GM21526 (cell line): Measurements from ENCODE around the gene RPGR.
A peak's percentile ranks its signal among the peaks of the same experiment; 100 is the strongest.

Source experiments
- ATAC-seq: cut with Tn5 transposase; IDR thresholded peaks from one replicate; pipeline ENCODE4 v1.9.1; 2021; ENCODE audit warnings: moderate library complexity; ENCODE audit not compliant: unreplicated experiment, low FRiP score

RPGR gene

DNA sequence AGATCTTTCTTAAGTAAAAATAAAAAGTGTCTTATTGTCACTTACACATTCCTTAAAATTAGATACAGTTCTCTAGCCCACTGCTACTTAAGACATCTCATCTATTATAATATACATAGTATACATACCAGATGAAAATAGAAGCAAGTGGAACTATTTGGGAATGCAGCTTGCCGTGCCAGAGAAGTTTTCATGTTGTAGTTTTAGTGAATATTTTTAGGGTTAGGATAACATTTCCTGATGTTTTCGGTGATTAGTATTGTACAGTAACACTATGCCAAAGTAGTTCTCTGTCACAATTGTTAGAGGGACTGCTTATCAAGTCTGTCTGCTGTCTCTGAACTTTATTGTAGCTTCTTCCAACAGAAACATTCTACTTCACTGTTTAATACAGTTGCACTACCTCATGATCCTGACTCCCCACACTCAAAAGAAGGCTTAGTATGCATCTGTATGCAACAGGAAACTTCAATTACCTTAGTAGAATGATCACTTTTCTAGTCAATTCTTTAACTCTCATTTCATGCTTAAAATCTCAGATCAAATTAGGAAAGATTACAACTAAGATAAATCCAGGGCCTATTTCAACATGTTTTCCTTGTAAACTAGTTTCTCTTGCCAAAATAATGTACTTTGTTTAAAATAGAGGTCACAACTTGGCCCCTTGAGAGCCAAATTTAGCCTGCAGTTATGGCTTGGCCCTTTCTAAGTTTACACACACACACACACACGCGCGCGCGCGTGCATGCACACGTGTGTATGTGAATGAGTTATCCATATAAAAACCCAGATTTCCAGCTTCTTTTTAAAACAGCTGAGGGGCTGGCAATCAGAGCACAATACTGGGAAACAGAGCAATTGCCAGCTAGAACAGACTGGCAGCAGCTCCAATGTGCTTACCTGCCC is 64.3 kb downstream of the RPGR start:
- no peak for ATAC-seq

DNA sequence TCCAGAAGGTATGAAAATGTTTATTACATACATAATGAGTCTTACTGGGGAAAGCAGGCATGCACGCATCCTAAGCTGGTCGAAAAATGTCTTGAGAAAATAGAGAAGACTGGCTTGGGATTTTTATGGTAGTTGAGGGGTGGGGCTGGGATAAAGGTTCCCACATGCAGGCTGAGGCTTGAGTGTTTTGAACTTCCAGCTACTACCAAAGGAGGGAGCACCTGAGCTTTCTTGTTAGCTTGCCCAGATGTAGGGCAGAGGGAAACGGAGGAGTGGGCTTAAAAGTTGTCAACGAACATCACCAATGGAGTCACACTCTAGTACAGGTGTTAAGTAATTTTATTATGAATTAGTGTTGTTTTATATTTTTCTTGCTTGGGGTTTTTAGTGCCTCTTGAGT is 67.1 kb downstream of the RPGR start:
- no peak for ATAC-seq

DNA sequence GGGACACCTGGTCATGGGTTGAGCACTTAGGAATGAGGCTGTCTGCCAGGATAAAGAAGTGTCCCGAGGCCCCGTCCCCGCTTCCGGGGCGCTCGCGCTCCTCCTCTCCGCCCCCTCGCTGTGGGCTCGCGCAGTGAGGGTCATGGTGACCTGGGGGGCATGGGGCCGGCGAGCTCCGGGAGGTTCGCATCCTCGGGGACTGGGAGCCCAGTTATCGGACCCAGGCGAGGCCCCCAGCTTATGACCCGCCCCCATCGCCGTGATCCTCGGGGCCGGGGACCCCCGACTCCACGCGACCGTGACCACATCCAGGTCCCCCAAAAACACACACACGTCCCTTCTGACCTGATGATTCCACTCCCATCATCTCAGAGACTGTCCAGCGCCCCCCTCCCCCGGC is 71.3 kb downstream of the RPGR start:
- no peak for ATAC-seq

GRCh38 chrX:38249965-38250364 is 77.3 kb downstream of the RPGR start:
- no peak for ATAC-seq

DNA sequence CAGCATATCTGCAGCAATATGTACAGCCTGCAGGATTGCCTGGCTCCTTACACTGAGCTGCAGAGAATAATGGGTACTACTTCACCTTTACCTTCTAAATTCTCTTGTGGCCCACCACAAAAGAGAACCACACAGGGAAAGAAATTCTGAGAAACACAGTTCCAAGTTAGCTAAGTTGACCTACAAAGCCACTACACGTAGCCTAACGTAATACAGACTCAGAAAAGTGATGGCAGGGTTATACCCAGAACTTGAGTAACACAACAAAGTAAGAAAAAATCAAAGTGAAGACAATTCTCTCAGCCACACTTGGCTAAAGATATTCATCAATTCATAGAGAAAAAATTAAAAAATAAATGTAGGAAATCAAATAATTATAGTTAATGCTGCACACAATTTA is 80.3 kb downstream of the RPGR start:
- no peak for ATAC-seq

DNA sequence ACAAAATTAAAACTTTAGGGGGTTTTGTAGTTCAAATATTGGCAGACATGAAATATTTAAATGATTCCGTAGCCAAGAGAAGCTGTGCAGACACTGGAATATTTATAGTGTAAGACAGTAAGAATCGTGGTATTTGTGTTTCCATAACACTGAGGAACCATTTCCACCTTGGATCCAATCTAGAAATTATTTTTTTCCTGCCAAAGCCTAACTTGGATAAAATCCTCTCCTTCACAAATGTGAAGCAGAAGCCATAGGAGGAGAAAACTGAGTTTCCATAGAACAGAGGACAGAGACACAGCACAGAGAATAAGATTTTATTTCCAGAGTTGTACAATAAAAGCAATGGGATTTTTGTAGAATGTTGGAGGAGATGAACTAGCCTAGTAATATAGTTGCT is 86.8 kb downstream of the RPGR start:
- no peak for ATAC-seq

DNA sequence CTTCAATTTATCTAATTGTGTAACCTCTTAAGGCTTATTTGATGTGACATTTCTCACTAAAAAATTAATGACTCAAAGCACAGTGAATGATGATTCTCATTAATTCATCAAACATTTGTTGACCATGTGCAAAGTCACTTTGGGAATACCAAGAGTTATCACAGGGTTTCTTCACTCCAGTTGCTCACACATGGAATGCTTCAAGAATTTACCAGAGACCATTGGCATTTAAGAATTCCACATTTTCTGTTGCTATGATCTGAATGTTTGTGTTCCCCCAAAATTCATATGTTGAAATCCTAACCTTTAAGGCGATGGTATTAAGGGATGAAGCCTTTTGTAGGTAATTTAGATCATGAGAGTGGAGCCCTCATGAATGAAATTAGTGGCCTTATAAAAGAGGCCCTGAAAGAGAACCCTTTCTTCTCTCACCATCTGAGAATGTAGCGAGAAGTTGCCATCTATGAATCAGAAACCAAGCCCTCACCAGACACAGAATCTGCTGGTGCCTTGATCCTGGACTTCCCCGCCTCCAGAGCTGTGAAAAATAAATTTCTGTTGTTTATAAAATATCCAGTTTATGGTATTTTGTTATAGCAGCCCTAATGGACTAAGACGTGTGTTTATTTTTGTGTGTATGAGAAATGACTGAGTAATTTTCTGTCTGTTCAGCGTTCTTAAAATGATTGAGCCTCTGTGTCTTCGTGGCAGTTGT is 90.3 kb downstream of the RPGR start:
- no peak for ATAC-seq

DNA sequence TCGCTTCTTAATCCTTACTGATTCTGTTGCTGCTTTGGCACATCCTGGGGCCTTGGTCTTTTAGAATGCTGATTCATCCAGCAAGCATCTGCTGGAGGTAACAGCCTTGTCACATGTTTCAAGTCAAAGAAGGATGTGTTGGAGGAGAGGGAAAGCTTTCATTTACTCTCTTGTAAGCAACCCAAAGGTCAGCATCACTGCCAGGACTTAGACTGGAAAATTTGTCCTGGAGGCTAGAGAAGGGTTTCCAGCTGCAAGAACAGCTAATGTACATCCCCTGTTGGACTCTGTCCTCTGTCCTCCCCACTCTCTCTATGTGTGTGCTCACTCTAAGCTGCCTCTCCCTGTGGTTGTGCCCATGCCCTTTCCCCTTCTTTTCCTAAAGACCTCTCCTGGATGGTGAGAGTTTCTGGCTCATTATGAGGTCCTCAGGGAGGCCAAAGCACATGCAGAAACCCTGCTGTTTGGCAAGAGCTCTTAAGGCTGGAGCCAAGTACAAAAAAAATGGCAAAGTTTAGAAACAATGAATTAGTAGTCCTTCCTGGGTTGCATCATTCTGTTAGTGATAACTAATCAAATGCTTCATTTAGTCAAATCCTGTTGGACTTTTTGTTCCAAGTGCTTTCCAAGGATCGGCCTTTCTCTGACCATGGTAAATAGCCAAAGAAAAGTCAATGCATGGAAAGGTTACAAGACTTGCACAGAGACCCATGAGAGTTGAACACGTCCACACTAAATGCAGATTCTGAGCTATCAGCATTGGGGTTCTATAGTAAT is 93.2 kb downstream of the RPGR start:
- ATAC-seq = no peak

GRCh38 chrX:38232079-38232686 is 95.1 kb downstream of the RPGR start:
- ATAC-seq = no peak

DNA sequence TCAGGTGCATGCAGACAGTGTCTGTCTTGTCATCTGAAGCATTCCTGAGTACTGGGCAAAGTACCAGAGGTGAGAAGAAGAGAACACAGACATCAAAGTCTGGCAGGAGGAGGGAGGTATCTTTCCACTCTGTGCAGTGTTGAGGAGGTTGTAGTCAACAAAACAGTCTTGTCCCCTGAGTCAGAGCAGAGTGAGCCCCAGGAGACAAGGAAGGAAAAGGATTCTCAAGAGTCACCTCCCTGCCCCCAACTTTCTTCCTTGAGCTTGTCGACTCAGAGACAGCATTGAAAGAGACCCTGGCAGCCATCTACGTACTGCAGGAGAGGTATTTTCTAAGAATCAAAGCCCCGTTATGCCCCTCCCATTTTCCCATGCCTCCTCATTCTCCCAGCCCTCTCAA is 102.2 kb downstream of the RPGR start:
- ATAC-seq = no peak

DNA sequence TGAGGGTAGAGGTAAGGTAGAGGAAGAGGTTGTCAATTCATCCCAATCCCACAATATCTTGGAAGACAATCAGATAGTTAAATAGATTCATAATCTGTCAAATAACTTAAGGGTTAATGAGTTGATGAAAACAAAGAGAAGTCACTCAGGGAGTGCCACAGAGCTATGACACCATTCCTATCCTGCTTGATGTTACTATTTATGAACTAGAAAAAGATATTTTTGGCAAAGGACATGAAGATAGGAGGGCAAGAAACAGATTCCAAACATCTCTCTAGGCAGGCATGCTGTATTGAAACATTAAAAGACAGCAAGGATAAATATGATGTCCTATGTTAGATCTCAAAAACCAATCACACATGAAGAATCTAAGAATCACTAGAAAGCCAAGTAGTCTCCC is 103.1 kb downstream of the RPGR start:
- no peak for ATAC-seq

- ATAC-seq = no peak
Observed at GRCh38 chrX:38221391-38221929, 105.8 kb downstream of the RPGR start.

GRCh38 chrX:38220415-38221390 is 106.6 kb downstream of the RPGR start, which contains the start of gene SRPX:
TSS of gene SRPX (minus strand) at chrX:38220871. CDS start at chrX:38220792, 79 bp downstream.
- ATAC-seq = no peak

GRCh38 chrX:38220024-38220414 is 107.3 kb downstream of the RPGR start:
- peak; percentile 50 for ATAC-seq
